Testis (tissue), 2 donors: ENCODE data around the gene PUM1.

Source experiments
- POLR2A ChIP-seq: fragments of 450-650 bp; IDR thresholded peaks from one replicate; pipeline ENCODE4 v1.6.1; 2017; ENCODE audit warnings: antibody characterized with exemption, mild to moderate bottlenecking, moderate library complexity
- TF ChIP-seq, protein P1 (sequence below), 3 experiments: fragments of 450-650 bp in 2 of 3; fragments of 200-600 bp in 1 of 3; sonication (generic) in 1 of 3; IDR thresholded peaks; one replicate each; pipeline ENCODE4 v1.5.1; 2016 to 2019; ENCODE audit warnings: antibody characterized with exemption in 3 of 3, mild to moderate bottlenecking in 2 of 3, moderate library complexity in 1 of 3

DNA sequence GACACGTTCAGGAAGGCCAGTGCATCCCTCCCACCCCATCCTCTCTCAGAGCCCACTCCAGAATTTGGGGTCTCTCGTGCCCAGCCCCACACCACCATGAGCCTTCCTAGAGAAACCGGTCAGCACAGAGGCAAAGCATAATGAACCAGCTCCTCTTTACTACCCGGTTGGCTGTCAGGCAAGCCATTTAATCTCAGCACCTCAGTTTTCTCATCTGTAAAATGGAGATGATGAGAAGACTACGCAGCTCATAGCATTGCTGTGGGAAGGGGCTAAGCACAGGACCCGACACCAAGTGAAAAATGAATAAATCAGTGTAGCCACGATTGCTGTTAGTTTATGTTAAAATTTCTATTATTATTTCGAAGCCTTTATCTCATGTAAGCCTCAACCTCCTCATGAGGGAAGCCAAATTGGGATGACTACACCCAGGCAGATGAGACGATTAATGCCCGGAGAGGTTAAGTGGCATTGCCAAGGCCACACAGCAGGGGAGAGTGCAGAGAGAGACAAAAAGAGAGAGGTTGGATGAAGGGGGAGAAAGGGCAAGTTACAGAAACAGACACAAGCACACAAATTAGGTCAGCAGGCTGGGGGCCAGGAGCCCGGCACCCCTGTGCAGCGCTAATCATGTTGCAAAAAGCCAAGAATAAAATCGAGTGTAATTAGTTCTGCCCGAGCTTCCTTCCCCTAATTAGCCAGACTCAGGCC is 182.7 kb downstream of the PUM1 start:
- TF ChIP-seq, protein P1, sequence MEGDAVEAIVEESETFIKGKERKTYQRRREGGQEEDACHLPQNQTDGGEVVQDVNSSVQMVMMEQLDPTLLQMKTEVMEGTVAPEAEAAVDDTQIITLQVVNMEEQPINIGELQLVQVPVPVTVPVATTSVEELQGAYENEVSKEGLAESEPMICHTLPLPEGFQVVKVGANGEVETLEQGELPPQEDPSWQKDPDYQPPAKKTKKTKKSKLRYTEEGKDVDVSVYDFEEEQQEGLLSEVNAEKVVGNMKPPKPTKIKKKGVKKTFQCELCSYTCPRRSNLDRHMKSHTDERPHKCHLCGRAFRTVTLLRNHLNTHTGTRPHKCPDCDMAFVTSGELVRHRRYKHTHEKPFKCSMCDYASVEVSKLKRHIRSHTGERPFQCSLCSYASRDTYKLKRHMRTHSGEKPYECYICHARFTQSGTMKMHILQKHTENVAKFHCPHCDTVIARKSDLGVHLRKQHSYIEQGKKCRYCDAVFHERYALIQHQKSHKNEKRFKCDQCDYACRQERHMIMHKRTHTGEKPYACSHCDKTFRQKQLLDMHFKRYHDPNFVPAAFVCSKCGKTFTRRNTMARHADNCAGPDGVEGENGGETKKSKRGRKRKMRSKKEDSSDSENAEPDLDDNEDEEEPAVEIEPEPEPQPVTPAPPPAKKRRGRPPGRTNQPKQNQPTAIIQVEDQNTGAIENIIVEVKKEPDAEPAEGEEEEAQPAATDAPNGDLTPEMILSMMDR (IDR thresholded peaks at IDR 0.05), result no peak
- no peak for TF ChIP-seq POLR2A
